ENCODE data around the gene HYI.

DNA sequence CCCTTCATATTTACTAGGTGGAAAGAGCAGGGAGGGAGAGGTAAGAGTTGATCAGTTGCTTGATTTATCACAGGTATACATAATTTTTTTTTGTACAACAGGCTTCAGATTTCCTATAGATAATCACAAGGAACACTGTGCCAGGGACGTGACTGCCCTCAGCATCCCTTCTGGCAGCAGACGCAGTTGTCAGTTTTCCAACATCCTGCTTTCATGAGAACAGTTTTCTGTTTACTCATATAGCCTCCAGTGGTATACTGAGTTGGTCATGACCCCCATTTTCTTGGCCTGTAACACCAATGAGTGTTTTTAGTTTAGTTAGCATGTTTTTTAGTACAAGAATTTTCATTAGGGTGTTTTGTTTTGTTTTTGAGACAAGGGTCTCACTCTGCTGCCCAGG is 39.1 kb upstream of the HYI start:
- TF ChIP-seq LEF1 (IDR thresholded peaks at IDR 0.05; ENCODE audit: borderline replicate concordance): no peak
- no peak for TF ChIP-seq L3MBTL2 (conservative IDR thresholded peaks at IDR 0.05)
- no peak for TF ChIP-seq FOXK2 (IDR thresholded peaks at IDR 0.05)
- no peak for TF ChIP-seq ZNF384 (IDR thresholded peaks at IDR 0.05)

Measured in HEK293T (cell line).